SK-MEL-5 (cell line): ENCODE data around the gene GPC6. TPM values are rescaled to one million over a fixed set of nuclear protein-coding genes. Genes with fewer than 3 reads are reported as not detected.
A peak's percentile ranks its signal among the peaks of the same experiment; 100 is the strongest.

Experiments used
- DNase-seq: peaks from one replicate; pipeline ENCODE4 v3.0.0-alpha.2; 2016; ENCODE audit warnings: low read depth, low spot score
- in situ Hi-C: cut with HindIII; loops from 2 replicates; pipeline ENCODE4 v1.10.0; 2016; ENCODE audit warnings: low sequenced_read_pairs, high pct_unique_total_duplicates, low pct_unique_long_range_greater_than_20kb
- total RNA-seq: library from RNA; depleted of rRNA; stranded (reverse); fragments of >200 nt; shearing (Covaris generic); gene quantifications from 2 replicates; pipeline ENCODE4 v1.2.3, GENCODE V29; 2014

Gene GPC6
- total RNA-seq, 1 experiment from 2014 or later = 6.6 TPM

- in situ Hi-C loops = no loop called here
- DNase-seq = peak; percentile 37
Measured at GRCh38 chr13:93227280-93227877, 772 bp downstream of the GPC6 start.

GRCh38 chr13:93227878-93228642 lies 1.5 kb downstream of the GPC6 start:
- in situ Hi-C loops = no loop called here
- peak; percentile 78 for DNase-seq

- DNase-seq = no peak
- in situ Hi-C loops = no loop called here
Measured at GRCh38 chr13:93228643-93228937, 2.0 kb downstream of the GPC6 start.

GRCh38 chr13:93230261-93230855 lies 3.8 kb downstream of the GPC6 start:
- no peak for DNase-seq
- in situ Hi-C loops = no loop called here

GRCh38 chr13:93231867-93232266 lies 5.3 kb downstream of the GPC6 start:
- DNase-seq = no peak
- in situ Hi-C loops = no loop called here

GRCh38 chr13:93233997-93234416 lies 7.4 kb downstream of the GPC6 start:
- peak; percentile 27 for DNase-seq
- in situ Hi-C loops = no loop called here

GRCh38 chr13:93234459-93234858 lies 7.9 kb downstream of the GPC6 start:
- in situ Hi-C loops = no loop called here
- DNase-seq = no peak

GRCh38 chr13:93235258-93236015 lies 8.8 kb downstream of the GPC6 start:
- in situ Hi-C loops = no loop called here
- no peak for DNase-seq

- in situ Hi-C loops = no loop called here
Measured at GRCh38 chr13:93238711-93239110, 12.1 kb downstream of the GPC6 start.

GRCh38 chr13:93243375-93244063 lies 16.9 kb downstream of the GPC6 start:
- no peak for DNase-seq
- in situ Hi-C loops = no loop called here

More at GRCh38 chr13:93238711-93239110, 12.1 kb downstream of the GPC6 start:
- DNase-seq = no peak

GRCh38 chr13:93244141-93244917 lies 17.7 kb downstream of the GPC6 start:
- in situ Hi-C loops = no loop called here
- no peak for DNase-seq

GRCh38 chr13:93244918-93245280 lies 18.3 kb downstream of the GPC6 start:
- in situ Hi-C loops = no loop called here

GRCh38 chr13:93246069-93246468 lies 19.5 kb downstream of the GPC6 start:
- in situ Hi-C loops = no loop called here
- DNase-seq = no peak

More at GRCh38 chr13:93244918-93245280, 18.3 kb downstream of the GPC6 start:
- DNase-seq = no peak

- DNase-seq = peak; percentile 78
- in situ Hi-C loops = no loop called here
Measured at GRCh38 chr13:93248627-93249047, 22.0 kb downstream of the GPC6 start.

- DNase-seq = no peak
- in situ Hi-C loops = no loop called here
Measured at GRCh38 chr13:93249364-93250306, 23.0 kb downstream of the GPC6 start.

- DNase-seq = no peak
- in situ Hi-C loops = no loop called here
Measured at GRCh38 chr13:93254775-93255174, 28.2 kb downstream of the GPC6 start.
